Testis (tissue), 3 donors: Measurements from ENCODE around the gene PHYHIPL. TPM values are rescaled to one million over a fixed set of nuclear protein-coding genes. Genes with fewer than 3 reads are reported as not detected.
"Not testable (repeated sequence)": the region's sequence is repeated elsewhere in the genome, so short reads cannot be mapped to it uniquely, and the experiment has no call there.

Experiments
- DNase-seq: peaks from one replicate; pipeline ENCODE4 v3.0.0-alpha.2; 2019
- H3K27ac ChIP-seq, 2 donors: fragments of 200-600 bp; sonication (generic); one replicate each; pipeline ENCODE4 v1.5.1; 2019
- H3K27me3 ChIP-seq: fragments of 200-600 bp; sonication (generic); one replicate; pipeline ENCODE4 v1.5.1; 2019
- H3K36me3 ChIP-seq: fragments of 200-600 bp; sonication (generic); one replicate; pipeline ENCODE4 v1.5.1; 2017; ENCODE audit warnings: low read depth; ENCODE audit errors: missing control alignments
- H3K4me1 ChIP-seq: fragments of 200-600 bp; sonication (generic); one replicate; pipeline ENCODE4 v1.5.1; 2019
- H3K4me3 ChIP-seq, 2 donors: fragments of 200-600 bp; sonication (generic); one replicate each; pipeline ENCODE4 v1.5.1; 2017 to 2019
- H3K9me3 ChIP-seq: fragments of 200-600 bp; sonication (generic); one replicate; pipeline ENCODE4 v1.5.1; 2017
- CTCF ChIP-seq, 3 experiments: fragments of 450-650 bp in 2 of 3; fragments of 200-600 bp in 1 of 3; sonication (generic) in 1 of 3; IDR thresholded peaks; one replicate each; pipeline ENCODE4 v1.5.1; 2016 to 2019; ENCODE audit warnings: antibody characterized with exemption in 3 of 3, mild to moderate bottlenecking in 2 of 3, moderate library complexity in 1 of 3
- POLR2A ChIP-seq: fragments of 450-650 bp; IDR thresholded peaks from one replicate; pipeline ENCODE4 v1.6.1; 2017; ENCODE audit warnings: antibody characterized with exemption, mild to moderate bottlenecking, moderate library complexity
- WGBS, 2 donors: methylation state at CpG; one replicate each; pipeline ENCODE4 v1.1.5; 2018; 5-methylcytosine and 5-hydroxymethylcytosine counted together
- intact Hi-C: fragments of 100-400 bp; cut with DNase I; formaldehyde crosslinking; loops from one replicate; pipeline ENCODE4 v1.15.1; 2023; ENCODE audit warnings: low total_unique reads
- polyA plus RNA-seq: library from polyadenylated mRNA; stranded (reverse); fragments of 350-450 nt; fragmentation: Illumina TruSeq; extraction: RNeasy Lipid Tissue Mini Kit (QIAGEN cat#74804); gene quantifications from one replicate; pipeline ENCODE4 v1.2.3, GENCODE V29; 2014; ENCODE audit warnings: low read depth, low replicate concordance; ENCODE audit not compliant: insufficient read depth
- total RNA-seq, 2 donors: library from RNA; depleted of rRNA; stranded (reverse); fragments of >200 nt; gene quantifications; one replicate each; pipeline ENCODE4 v1.2.3, GENCODE V29; 2016

The PHYHIPL gene
- total and polyA plus RNA-seq, 3 donors from 2014 or later, result 16.9 to 78.0 (median 24.3) TPM

GRCh38 chr10:59236064-59236697, 59.7 kb downstream of the PHYHIPL start:
- Histone ChIP-seq H3K4me3 (no peak overlapping the region), H3K36me3 (no peaks in the 10 kb centered on the region), H3K27me3 (no peaks in the 10 kb centered on the region), H3K9me3 (no peaks in the 10 kb centered on the region), H3K27ac (no peak overlapping the region), H3K4me1 (no peaks in the 10 kb centered on the region)
- intact Hi-C loops, result no loop called here
- DNase-seq, result no peak
- TF ChIP-seq POLR2A (no peak), CTCF (IDR thresholded peaks at IDR 0.05) (no peak)
- WGBS, 2 donors, result 87 to 95% methylated on average over 4 of the region's 4 CpGs

- Histone ChIP-seq H3K4me1 (no peaks in the 10 kb centered on the region), H3K9me3 (no peaks in the 10 kb centered on the region), H3K36me3 (no peaks in the 10 kb centered on the region), H3K4me3 (no peak overlapping the region), H3K27me3 (no peaks in the 10 kb centered on the region), H3K27ac (no peak overlapping the region)
- no peak for DNase-seq
- intact Hi-C loops, result no loop called here
- TF ChIP-seq CTCF (IDR thresholded peaks at IDR 0.05) (no peak), POLR2A (no peak)
Measured at GRCh38 chr10:59237775-59238174, 61.3 kb downstream of the PHYHIPL start.

- H3K4me3 ChIP-seq, intact Hi-C loops, H3K36me3 ChIP-seq, H3K27me3 ChIP-seq, H3K4me1 ChIP-seq, H3K27ac ChIP-seq, H3K9me3 ChIP-seq, DNase-seq: not testable (repeated sequence)
- 89 to 92% methylated on average over 2 of the region's 2 CpGs for WGBS, 2 donors
Measured at GRCh38 chr10:59239108-59239507, 62.7 kb downstream of the PHYHIPL start.

DNA sequence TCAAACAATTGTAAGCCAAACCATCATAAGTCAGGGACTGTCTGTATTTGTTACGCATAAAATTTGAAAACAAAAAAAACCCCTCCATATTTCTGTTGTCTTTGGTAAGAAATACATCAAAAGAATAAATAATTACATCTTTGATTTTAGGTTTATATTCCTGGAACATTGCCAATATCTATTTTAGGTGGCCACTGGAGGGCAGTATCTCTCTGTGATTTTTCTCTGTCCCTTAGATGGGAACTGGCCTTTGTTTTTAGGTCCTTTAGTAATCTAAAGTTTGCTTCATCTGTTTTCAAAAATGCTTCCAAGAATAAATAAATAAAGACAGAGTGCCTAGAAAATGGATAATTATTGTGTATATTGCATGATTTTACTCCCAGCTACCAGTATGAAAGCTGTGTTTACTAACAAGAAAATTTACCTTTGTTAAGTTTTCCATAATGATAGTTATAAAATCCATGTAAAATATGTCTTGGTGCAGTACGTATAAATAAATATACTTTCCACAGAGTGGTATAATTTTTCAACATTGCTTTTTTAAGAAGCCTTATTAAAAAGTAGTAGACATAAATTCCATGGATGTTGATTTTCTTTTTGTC, 64.2 kb downstream of the PHYHIPL start:
- no peaks in the 10 kb centered on the region for H3K9me3 ChIP-seq
- H3K27me3 ChIP-seq, result no peaks in the 10 kb centered on the region
- intact Hi-C loops, result no loop called here
- H3K36me3 ChIP-seq, result no peaks in the 10 kb centered on the region
- H3K27ac ChIP-seq, result no peak overlapping the region
- TF ChIP-seq CTCF (IDR thresholded peaks at IDR 0.05) (peak; percentile 64 to 91 (median 75)), POLR2A (no peak)
- no peaks in the 10 kb centered on the region for H3K4me1 ChIP-seq
- no peak for DNase-seq
- H3K4me3 ChIP-seq, result no peak overlapping the region
- WGBS, 2 donors, result 56 to 58% methylated on average over 2 of the region's 2 CpGs

DNA sequence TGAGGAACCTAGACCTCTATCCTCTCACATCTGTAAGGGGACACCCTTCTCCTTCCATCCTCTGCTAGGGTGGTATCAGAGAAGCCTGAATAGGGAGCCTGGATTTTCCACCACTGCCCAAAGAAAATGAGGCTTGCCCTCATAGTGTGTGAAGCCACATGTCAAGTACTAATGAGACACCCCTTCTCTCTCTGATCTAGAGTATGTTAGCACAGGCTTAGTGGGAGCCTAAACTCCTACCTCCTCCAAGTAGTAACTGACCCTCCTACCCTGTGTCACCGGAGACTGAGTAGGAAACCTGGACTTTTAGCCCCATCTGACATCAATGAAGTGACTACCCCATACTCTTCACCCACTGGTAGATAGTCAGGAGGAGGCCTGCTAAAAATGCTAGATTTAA, 65.6 kb downstream of the PHYHIPL start:
- H3K27me3 ChIP-seq, result no peaks in the 10 kb centered on the region
- no peak overlapping the region for H3K4me3 ChIP-seq
- 93 to 100% methylated on average over 1 of the region's 1 CpG for WGBS, 2 donors
- intact Hi-C loops, result no loop called here
- DNase-seq, result no peak
- H3K36me3 ChIP-seq, result no peaks in the 10 kb centered on the region
- H3K27ac ChIP-seq, result no peak overlapping the region
- TF ChIP-seq POLR2A, result no peak
- no peak for TF ChIP-seq CTCF (IDR thresholded peaks at IDR 0.05)
- H3K4me1 ChIP-seq, result no peaks in the 10 kb centered on the region
- no peaks in the 10 kb centered on the region for H3K9me3 ChIP-seq
